Transverse colon (tissue), 4 donors: ENCODE results near the gene TMEM123. TPM values are rescaled to one million over a fixed set of nuclear protein-coding genes. Genes with fewer than 3 reads are reported as not detected.
"Not testable (repeated sequence)": the region's sequence is repeated elsewhere in the genome, so short reads cannot be mapped to it uniquely, and the experiment has no call there.

Experiments
- DNase-seq: peaks from one replicate; pipeline ENCODE4 v3.0.0-alpha.2; 2019
- H3K27ac ChIP-seq, 4 donors: fragments of 200-600 bp; sonication (generic); 2 replicates each; pipeline ENCODE4 v1.5.1; 2016 to 2018; ENCODE audit warnings: inconsistent platforms in 4 of 4
- H3K27me3 ChIP-seq: fragments of 200-600 bp; sonication (generic); 2 replicates; pipeline ENCODE4 v1.5.1; 2017; ENCODE audit warnings: inconsistent platforms
- H3K36me3 ChIP-seq, 4 donors: fragments of 200-600 bp; sonication (generic); 2 replicates each; pipeline ENCODE4 v1.5.1; 2017 to 2019; ENCODE audit warnings: inconsistent platforms in 4 of 4
- H3K4me1 ChIP-seq, 4 donors: fragments of 200-600 bp; sonication (generic); 2 replicates each; pipeline ENCODE4 v1.5.1; 2017 to 2020; ENCODE audit warnings: inconsistent platforms in 4 of 4
- H3K4me3 ChIP-seq, 4 donors: fragments of 200-600 bp; sonication (generic); 1 replicate in 1 of 4; 2 replicates in 3 of 4; pipeline versions ENCODE4 v1.5.1 to v1.6.1; 2017 to 2019; ENCODE audit warnings: inconsistent platforms in 4 of 4
- H3K9me3 ChIP-seq, 2 donors: fragments of 200-600 bp; sonication (generic); 2 replicates each; pipeline ENCODE4 v1.5.1; 2017 to 2019; ENCODE audit warnings: inconsistent platforms in 2 of 2
- EP300 ChIP-seq: sonication (generic); formaldehyde crosslinking; IDR thresholded peaks from one replicate; pipeline ENCODE4 v1.6.1; 2017; ENCODE audit warnings: antibody characterized with exemption, low read depth
- POLR2A ChIP-seq: fragments of 450-650 bp; IDR thresholded peaks from one replicate; pipeline ENCODE4 v1.6.1; 2016; ENCODE audit warnings: antibody characterized with exemption, mild to moderate bottlenecking, moderate library complexity
- POLR2AphosphoS5 ChIP-seq, 3 donors: sonication (generic); formaldehyde crosslinking; IDR thresholded peaks; one replicate each; pipeline ENCODE4 v1.6.1; 2016; ENCODE audit warnings: antibody characterized with exemption in 3 of 3
- WGBS, 2 donors: methylation state at CpG; one replicate each; pipeline ENCODE4 v1.1.5; 2018; ENCODE audit warnings: low coverage in 1 of 2; 5-methylcytosine and 5-hydroxymethylcytosine counted together
- in situ Hi-C, 4 donors: fragments of 200-750 bp; cut with MboI; loops; one replicate each; pipeline versions ENCODE4 v1.15.0 to v1.15.1; 2017; ENCODE audit warnings: low sequenced_read_pairs in 3 of 4, low pct_ligation_motif_present in 1 of 4, low pct_unique_long_range_greater_than_20kb in 1 of 4
- intact Hi-C: fragments of 100-400 bp; cut with DNase I; formaldehyde crosslinking; loops from one replicate; pipeline ENCODE4 v1.15.1; 2023; ENCODE audit warnings: low total_unique reads
- total RNA-seq, 4 donors: library from RNA; depleted of rRNA; stranded (reverse); fragments of >200 nt; gene quantifications; one replicate each; pipeline ENCODE4 v1.1.0, GENCODE V29; 2016
- TF ChIP-seq, protein P1 (sequence below), 5 experiments: fragments of 200-600 bp in 3 of 5; fragments of 450-650 bp in 2 of 5; sonication (generic) in 3 of 5; IDR thresholded peaks; 1 replicate in 2 of 5; 2 replicates in 3 of 5; pipeline ENCODE4 v1.5.1; 2016 to 2017; ENCODE audit warnings: antibody characterized with exemption in 5 of 5, inconsistent platforms in 3 of 5, mild to moderate bottlenecking in 2 of 5, moderate library complexity in 1 of 5

The TMEM123 gene
- total RNA-seq, 4 donors from 2014 or later, result 55.4 to 137 (median 104) TPM

DNA sequence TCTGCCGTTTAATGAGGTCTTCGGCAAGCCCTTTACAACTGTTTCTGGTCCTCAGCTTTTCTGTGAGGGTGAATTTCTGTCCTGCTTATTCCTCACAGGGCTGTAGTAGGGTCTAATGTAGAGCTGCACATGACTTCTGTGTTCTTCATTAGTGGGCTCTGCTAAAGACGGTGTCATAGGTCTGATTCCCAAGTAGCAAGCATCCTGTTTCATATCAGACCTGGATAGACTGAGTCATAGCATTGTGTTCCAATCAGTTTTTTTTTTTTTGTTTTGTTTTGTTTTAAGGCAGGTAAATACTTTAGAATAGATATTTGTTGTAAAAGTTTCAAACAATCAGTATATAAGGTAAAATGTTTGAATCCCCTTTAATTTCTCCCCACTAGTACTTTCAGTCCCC, 70.2 kb downstream of the TMEM123 start:
- Histone ChIP-seq H3K4me1 (peaks cover 0 to 6% (median 0%) of the 10 kb centered on the region in 4 donors), H3K27me3 (no peaks in the 10 kb centered on the region), H3K36me3 (peaks cover 0 to 68% (median 14%) of the 10 kb centered on the region in 4 donors), H3K4me3 (no peak overlapping the region), H3K27ac (no peak overlapping the region), H3K9me3 (no peaks in the 10 kb centered on the region)
- DNase-seq, result no peak
- in situ Hi-C loops, result loop anchor here in 1 of 4 donors (25.0 kb wide), 1 partner anchor 105 kb away; no protein-coding TSS in a partner anchor
- 91 to 94% methylated on average over 3 of the region's 3 CpGs for WGBS, 2 donors
- TF ChIP-seq, protein P1, sequence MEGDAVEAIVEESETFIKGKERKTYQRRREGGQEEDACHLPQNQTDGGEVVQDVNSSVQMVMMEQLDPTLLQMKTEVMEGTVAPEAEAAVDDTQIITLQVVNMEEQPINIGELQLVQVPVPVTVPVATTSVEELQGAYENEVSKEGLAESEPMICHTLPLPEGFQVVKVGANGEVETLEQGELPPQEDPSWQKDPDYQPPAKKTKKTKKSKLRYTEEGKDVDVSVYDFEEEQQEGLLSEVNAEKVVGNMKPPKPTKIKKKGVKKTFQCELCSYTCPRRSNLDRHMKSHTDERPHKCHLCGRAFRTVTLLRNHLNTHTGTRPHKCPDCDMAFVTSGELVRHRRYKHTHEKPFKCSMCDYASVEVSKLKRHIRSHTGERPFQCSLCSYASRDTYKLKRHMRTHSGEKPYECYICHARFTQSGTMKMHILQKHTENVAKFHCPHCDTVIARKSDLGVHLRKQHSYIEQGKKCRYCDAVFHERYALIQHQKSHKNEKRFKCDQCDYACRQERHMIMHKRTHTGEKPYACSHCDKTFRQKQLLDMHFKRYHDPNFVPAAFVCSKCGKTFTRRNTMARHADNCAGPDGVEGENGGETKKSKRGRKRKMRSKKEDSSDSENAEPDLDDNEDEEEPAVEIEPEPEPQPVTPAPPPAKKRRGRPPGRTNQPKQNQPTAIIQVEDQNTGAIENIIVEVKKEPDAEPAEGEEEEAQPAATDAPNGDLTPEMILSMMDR (IDR thresholded peaks at IDR 0.05), result no peak
- TF ChIP-seq POLR2AphosphoS5 (IDR thresholded peaks at IDR 0.05) (no peak), EP300 (no peak), POLR2A (no peak)
- intact Hi-C loops, result no loop called here

DNA sequence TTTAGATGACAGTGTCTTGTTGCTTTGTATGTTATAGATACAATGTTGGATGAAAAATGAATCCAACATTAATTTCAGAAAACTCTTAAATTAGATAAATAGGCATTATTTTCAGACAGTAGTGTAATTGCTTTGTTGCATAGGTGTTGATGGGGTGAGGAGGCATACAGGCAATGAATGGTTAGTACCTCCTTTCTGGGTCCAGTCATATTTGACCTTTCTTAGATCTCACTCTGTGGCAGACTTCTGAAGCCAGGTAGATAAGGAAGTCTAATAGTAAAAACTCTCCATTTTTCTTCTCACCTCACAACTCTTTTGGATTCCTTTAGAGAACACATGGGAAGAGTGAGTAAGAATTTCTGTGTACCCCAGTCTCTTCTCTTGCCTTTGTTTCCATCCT, 73.7 kb downstream of the TMEM123 start:
- no peak for DNase-seq
- Histone ChIP-seq H3K9me3 (no peaks in the 10 kb centered on the region), H3K4me1 (no peaks in the 10 kb centered on the region), H3K36me3 (peaks cover 0 to 45% (median 16%) of the 10 kb centered on the region in 4 donors), H3K27me3 (no peaks in the 10 kb centered on the region), H3K27ac (no peak overlapping the region), H3K4me3 (no peak overlapping the region)
- intact Hi-C loops (no loop called here), in situ Hi-C loops (loop anchor here in 1 of 4 donors (25.0 kb wide), 1 partner anchor 108 kb away; no protein-coding TSS in a partner anchor)
- TF ChIP-seq, protein P1 (IDR thresholded peaks at IDR 0.05), result no peak
- no peak for TF ChIP-seq POLR2AphosphoS5 (IDR thresholded peaks at IDR 0.05)
- TF ChIP-seq POLR2A, result no peak
- no peak for TF ChIP-seq EP300

DNA sequence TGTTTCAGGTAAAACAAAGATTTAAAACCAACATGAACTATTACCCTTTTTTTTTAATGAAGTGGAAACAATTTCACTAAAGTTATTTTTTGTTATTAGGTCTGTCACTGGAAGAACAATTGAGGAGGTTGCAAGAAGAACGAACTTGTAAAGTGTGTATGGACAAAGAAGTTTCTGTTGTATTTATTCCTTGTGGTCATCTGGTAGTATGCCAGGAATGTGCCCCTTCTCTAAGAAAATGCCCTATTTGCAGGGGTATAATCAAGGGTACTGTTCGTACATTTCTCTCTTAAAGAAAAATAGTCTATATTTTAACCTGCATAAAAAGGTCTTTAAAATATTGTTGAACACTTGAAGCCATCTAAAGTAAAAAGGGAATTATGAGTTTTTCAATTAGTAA, 74.7 kb downstream of the TMEM123 start:
- Histone ChIP-seq H3K27me3 (no peaks in the 10 kb centered on the region), H3K4me3 (no peak overlapping the region), H3K27ac (no peak overlapping the region), H3K36me3 (peaks cover 0 to 45% (median 16%) of the 10 kb centered on the region in 4 donors), H3K4me1 (no peaks in the 10 kb centered on the region), H3K9me3 (no peaks in the 10 kb centered on the region)
- DNase-seq, result no peak
- 86 to 91% methylated on average over 2 of the region's 2 CpGs for WGBS, 2 donors
- TF ChIP-seq POLR2A, result no peak
- TF ChIP-seq, protein P1 (IDR thresholded peaks at IDR 0.05), result no peak
- no peak for TF ChIP-seq POLR2AphosphoS5 (IDR thresholded peaks at IDR 0.05)
- TF ChIP-seq EP300, result no peak
- intact Hi-C loops, result no loop called here
- in situ Hi-C loops, result loop anchor here in 1 of 4 donors (25.0 kb wide), 1 partner anchor 109 kb away; no protein-coding TSS in a partner anchor

DNA sequence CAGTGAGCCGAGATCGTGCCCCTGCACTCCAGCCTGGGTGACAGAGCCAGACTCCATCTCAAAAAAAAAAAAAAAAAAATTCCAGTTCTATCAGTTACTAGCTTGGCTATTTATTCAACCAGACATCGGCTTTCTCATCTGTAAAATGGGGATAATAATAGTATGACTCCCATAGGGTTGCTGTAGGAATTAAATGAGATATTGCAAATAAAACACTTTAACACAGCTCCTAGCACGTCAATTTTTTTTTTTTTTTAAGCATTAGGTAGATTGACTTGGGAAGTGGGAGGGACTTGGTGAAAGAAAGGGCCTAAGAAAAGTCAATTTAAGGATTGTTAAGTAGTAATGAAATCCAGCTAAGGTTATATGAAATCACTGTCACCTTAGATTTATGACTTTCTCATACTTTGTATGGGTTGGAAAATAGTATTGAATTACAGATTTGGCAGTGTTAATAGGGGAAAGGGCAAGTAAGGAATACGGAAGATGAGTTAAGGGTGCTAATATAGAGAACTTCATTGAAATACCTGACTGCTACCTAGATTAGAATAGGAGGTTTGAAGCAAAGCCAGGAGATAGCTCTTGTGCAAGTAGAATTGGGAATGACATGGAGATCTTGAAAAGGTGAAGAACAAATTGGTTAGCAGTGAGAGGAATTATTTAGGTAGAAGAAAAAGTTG, 76.7 kb downstream of the TMEM123 start:
- no peak overlapping the region for H3K4me3 ChIP-seq
- TF ChIP-seq EP300 (no peak), POLR2A (no peak), POLR2AphosphoS5 (IDR thresholded peaks at IDR 0.05) (no peak)
- no peaks in the 10 kb centered on the region for H3K4me1 ChIP-seq
- H3K9me3 ChIP-seq, result no peaks in the 10 kb centered on the region
- H3K27ac ChIP-seq, result no peak overlapping the region
- no peak for DNase-seq
- H3K27me3 ChIP-seq, result no peaks in the 10 kb centered on the region
- intact Hi-C loops (no loop called here), in situ Hi-C loops (loop anchor here in 1 of 4 donors (25.0 kb wide), 1 partner anchor 111 kb away; no protein-coding TSS in a partner anchor)
- H3K36me3 ChIP-seq, result peaks cover 0 to 36% (median 16%) of the 10 kb centered on the region in 4 donors
- 91 to 94% methylated on average over 5 of the region's 5 CpGs for WGBS, 2 donors

DNA sequence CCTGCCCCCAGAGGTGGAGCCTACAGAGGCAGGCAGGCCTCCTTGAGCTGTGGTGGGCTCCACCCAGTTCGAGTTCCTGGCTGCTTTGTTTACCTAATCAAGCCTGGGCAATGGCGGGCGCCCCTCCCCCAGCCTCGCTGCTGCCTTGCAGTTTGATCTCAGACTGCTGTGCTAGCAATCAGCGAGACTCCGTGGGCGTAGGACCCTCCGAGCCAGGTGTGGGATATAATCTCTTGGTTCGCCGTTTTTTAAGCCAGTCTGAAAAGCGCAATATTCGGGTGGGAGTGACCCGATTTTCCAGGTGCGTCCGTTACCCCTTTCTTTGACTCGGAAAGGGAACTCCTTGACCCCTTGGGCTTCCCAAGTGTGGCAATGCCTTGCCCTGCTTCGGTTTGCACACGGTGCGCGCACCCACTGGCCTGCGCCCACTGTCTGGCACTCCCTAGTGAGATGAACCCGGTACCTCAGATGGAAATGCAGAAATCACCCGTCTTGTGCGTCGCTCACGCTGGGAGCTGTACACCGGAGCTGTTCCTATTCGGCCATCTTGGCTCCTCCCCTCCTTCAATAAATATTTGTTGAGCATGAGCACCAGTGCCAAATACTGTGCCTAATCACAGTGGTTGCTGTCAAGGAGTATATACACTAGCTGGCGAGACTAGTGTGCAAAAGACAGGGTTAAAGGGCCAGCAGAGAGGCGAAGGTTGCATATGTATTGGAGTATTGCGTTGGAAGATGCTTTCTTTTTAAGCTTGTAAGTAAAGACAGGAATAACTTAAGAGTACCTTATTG, 77.7 kb downstream of the TMEM123 start:
- 83 to 95% methylated on average over 15 to 30 of the region's 31 CpGs for WGBS, 2 donors
- H3K36me3 ChIP-seq, result peaks cover 0 to 27% (median 13%) of the 10 kb centered on the region in 4 donors
- H3K27ac ChIP-seq, H3K27me3 ChIP-seq, H3K4me3 ChIP-seq, DNase-seq, intact Hi-C loops, H3K9me3 ChIP-seq, H3K4me1 ChIP-seq: not testable (repeated sequence)
- in situ Hi-C loops, result loop anchor here in 1 of 4 donors (25.0 kb wide), 1 partner anchor 112 kb away; no protein-coding TSS in a partner anchor
